GM12891 (cell line): Measurements from ENCODE around the gene PIGBOS1.

Source experiments
- DNase-seq: peaks from one replicate; pipeline ENCODE4 v3.0.0; 2011; ENCODE audit warnings: low spot score; ENCODE audit not compliant: insufficient read length
- FAIRE-seq: peaks from 2 replicates; lab custom pipeline; 2011; peaks lifted over from hg19 to GRCh38; lab: Jason Lieb, UNC
- PAX5 ChIP-seq: IDR thresholded peaks from 2 replicates; pipeline ENCODE4 v1.6.1; 2011; ENCODE audit warnings: low read length, moderate library complexity, mild to moderate bottlenecking; ENCODE audit not compliant: insufficient read depth, severe bottlenecking
- POLR2A ChIP-seq: IDR thresholded peaks from 2 replicates; pipeline ENCODE4 v1.6.1; 2011; ENCODE audit warnings: low read depth, low read length, control low read depth
- POLR2AphosphoS5 ChIP-seq: IDR thresholded peaks from 2 replicates; pipeline ENCODE4 v1.6.1; 2011; ENCODE audit warnings: low read depth, low read length, control low read depth
- POU2F2 ChIP-seq: IDR thresholded peaks from 2 replicates; pipeline ENCODE4 v1.6.1; 2011; ENCODE audit warnings: low read depth, mild to moderate bottlenecking, control low read depth, low read length, moderate library complexity
- SPI1 ChIP-seq: IDR thresholded peaks from 2 replicates; pipeline ENCODE4 v1.6.1; 2011; ENCODE audit warnings: low read depth, low read length, control low read depth
- TAF1 ChIP-seq: IDR thresholded peaks from 2 replicates; pipeline ENCODE4 v1.6.1; 2011; ENCODE audit warnings: low read depth, low read length, control low read depth

Gene PIGBOS1

DNA sequence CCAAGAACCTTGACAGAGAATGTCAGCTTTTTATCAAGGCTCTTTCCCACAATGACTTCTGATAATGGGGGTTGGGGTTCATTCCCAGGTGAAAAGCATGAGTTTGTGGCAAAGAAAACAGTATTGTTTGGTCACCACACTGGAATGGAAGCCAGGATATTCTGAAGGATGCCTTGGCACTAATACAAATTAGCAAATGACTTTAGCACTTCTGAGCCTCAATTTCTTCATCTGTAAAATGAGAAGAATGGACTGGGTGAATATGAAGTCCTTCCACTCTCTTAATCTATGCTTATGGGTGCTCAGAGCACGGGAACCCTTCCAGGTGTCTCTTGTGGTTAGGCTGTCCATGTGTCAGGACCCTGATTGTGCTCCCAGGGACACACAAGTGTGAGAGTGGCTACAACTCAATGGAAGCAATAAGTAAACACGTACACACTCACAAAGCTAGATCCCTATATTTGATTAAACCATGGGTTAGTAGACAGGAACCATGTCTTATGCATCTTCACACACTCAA lies 50.7 kb downstream of the PIGBOS1 start:
- TF ChIP-seq POLR2AphosphoS5 (no peak), TAF1 (no peak), POU2F2 (no peak), SPI1 (no peak), POLR2A (no peak), PAX5 (no peak)
- no peak for DNase-seq
- FAIRE-seq, result no peak

- FAIRE-seq, result peak; percentile 86
- DNase-seq, result no peak
Measured at GRCh38 chr15:55267401-55268175, 51.3 kb downstream of the PIGBOS1 start.

More at GRCh38 chr15:55267401-55268175, 51.3 kb downstream of the PIGBOS1 start:
- TF ChIP-seq SPI1 (peak; percentile 48), POLR2A (no peak)
